Calu3 (cell line): ENCODE data around the gene AKAP13. TPM values are rescaled to one million over a fixed set of nuclear protein-coding genes. Genes with fewer than 3 reads are reported as not detected.

Source experiments
- BruUV-seq: library from RNA; stranded (reverse); fragments of 400-500 nt; replicated peaks from 2 replicates; lab custom pipeline; 2021; lab: Mats Ljungman, UMichigan
- CTCF ChIA-PET: fragments of 300-600 bp; sonication (Branson Sonifier 250); formaldehyde crosslinking; loops from one replicate; lab custom pipeline; 2022; ENCODE audit warnings: antibody characterized with exemption; lab: Charles Lee
- DNase-seq: peaks from one replicate; pipeline ENCODE4 v3.0.0; 2022
- H3K27ac Mint-ChIP-seq: one replicate; pipeline ENCODE4 v1.8.0; 2022; ENCODE audit warnings: mixed read lengths; ENCODE audit not compliant: unreplicated experiment
- H3K27me3 Mint-ChIP-seq: one replicate; pipeline ENCODE4 v1.8.0; 2022; ENCODE audit warnings: mixed read lengths; ENCODE audit not compliant: unreplicated experiment
- H3K36me3 Mint-ChIP-seq: one replicate; pipeline ENCODE4 v1.8.0; 2022; ENCODE audit warnings: mild to moderate bottlenecking, moderate library complexity, mixed read lengths; ENCODE audit not compliant: insufficient read depth, unreplicated experiment
- H3K4me1 Mint-ChIP-seq: one replicate; pipeline ENCODE4 v1.8.0; 2022; ENCODE audit warnings: mild to moderate bottlenecking, low read depth, mixed read lengths; ENCODE audit not compliant: unreplicated experiment
- H3K4me3 Mint-ChIP-seq: one replicate; pipeline ENCODE4 v1.8.0; 2022; ENCODE audit warnings: mild to moderate bottlenecking, low read depth, moderate library complexity, mixed read lengths; ENCODE audit not compliant: unreplicated experiment
- H3K9me3 Mint-ChIP-seq: one replicate; pipeline ENCODE4 v1.8.0; 2022; ENCODE audit warnings: low read depth, mixed read lengths; ENCODE audit not compliant: unreplicated experiment
- CTCF ChIP-seq: fragments of 200-600 bp; IDR thresholded peaks from one replicate; pipeline ENCODE4 v1.8.0; 2022; ENCODE audit warnings: antibody characterized with exemption; ENCODE audit not compliant: unreplicated experiment
- intact Hi-C: fragments of 100-400 bp; cut with micrococcal nuclease; formaldehyde crosslinking; loops from one replicate; pipeline ENCODE4 v1.10.0; 2022; ENCODE audit not compliant: unreplicated experiment
- total RNA-seq: library from RNA; stranded (reverse); gene quantifications from 2 replicates; pipeline ENCODE4 v1.2.3, GENCODE V29; 2022

Gene AKAP13
- total RNA-seq, 1 experiment from 2014 or later = 145 TPM

GRCh38 chr15:85403745-85404144 is 23.3 kb downstream of the AKAP13 start:
- Mint-ChIP-seq H3K4me3 (no peak overlapping the region), H3K27ac (peak overlapping the region; percentile 96), H3K36me3 (peaks cover 11% of the 10 kb centered on the region), H3K9me3 (no peaks in the 10 kb centered on the region), H3K4me1 (peaks cover 49% of the 10 kb centered on the region), H3K27me3 (no peaks in the 10 kb centered on the region)
- CTCF ChIA-PET = interaction anchor here (0.7 to 3.1 kb wide), 6 partner anchors 11 to 458 kb away, joined by 3 to 34 read pairs (median 6); no protein-coding TSS in a partner anchor
- DNase-seq = no peak
- no TSS peak for BruUV-seq
- intact Hi-C loops = loop anchor here (2.0 kb wide), 1 partner anchor 21 kb away; no protein-coding TSS in a partner anchor
- TF ChIP-seq CTCF = no peak

GRCh38 chr15:85404176-85404917 is 23.9 kb downstream of the AKAP13 start:
- Mint-ChIP-seq H3K4me3 (peak overlapping the region; percentile 59), H3K27ac (peak overlapping the region; percentile 96), H3K27me3 (no peaks in the 10 kb centered on the region), H3K4me1 (peaks cover 50% of the 10 kb centered on the region), H3K9me3 (no peaks in the 10 kb centered on the region), H3K36me3 (peaks cover 11% of the 10 kb centered on the region)
- BruUV-seq = no TSS peak
- no peak for DNase-seq
- no peak for TF ChIP-seq CTCF
- CTCF ChIA-PET = interaction anchor here (0.5 to 3.1 kb wide), 12 partner anchors 10 to 214 kb away, joined by 3 to 34 read pairs (median 4); no protein-coding TSS in a partner anchor
- intact Hi-C loops = loop anchor here (2.0 kb wide), 1 partner anchor 22 kb away; no protein-coding TSS in a partner anchor

DNA sequence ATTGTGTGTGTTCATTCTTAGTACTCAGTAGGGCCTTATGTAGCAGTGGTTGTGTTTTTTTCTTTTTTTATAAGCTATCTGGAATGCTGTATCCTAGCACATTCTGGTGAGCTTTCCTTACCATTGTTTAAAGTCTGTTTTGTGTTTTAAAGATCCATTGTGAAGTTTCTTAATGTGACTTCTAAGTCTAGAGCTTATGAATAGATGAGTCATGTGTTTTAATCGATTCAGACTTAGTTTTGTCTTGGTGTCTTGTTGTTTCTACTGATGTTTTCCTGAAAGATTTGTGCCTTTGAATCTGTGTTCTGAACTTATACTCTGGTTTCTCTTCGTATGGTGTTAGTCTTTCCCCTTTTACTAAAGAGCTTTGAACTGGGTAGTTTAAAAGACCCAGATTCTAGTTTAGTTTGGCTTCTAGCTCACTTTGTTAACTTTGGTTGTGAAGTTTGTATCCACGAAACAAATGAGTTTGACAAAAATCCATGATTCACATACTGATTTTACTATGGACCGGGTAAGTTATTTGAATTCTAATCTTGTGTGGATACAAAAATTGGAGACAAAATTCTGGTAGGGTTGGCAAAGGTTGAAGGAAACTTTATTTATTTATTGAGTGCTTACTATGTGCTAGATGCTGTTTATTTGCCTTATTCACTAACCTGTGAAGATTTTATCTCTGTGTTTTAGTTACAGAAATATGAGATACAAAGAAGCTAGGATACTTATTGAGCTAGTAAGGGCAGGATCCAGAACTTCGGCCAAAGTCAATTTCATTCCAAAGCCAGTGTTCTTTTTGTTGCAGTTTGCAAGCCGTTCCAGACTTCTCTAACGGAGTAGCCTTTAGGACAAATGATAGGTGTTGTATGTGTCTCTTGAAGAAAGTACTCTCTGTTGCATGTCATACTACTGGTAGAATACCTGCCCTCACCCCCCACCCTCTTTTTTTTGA is 24.8 kb downstream of the AKAP13 start:
- peak overlapping the region; percentile 96 for H3K27ac Mint-ChIP-seq
- H3K27me3 Mint-ChIP-seq = no peaks in the 10 kb centered on the region
- DNase-seq = no peak
- BruUV-seq = TSS peak; percentile 54
- peaks cover 55% of the 10 kb centered on the region for H3K4me1 Mint-ChIP-seq
- no peak for TF ChIP-seq CTCF
- H3K36me3 Mint-ChIP-seq = peaks cover 11% of the 10 kb centered on the region
- intact Hi-C loops = loop anchor here (1.0 to 2.0 kb wide), 2 partner anchors 8 to 22 kb away; no protein-coding TSS in a partner anchor
- CTCF ChIA-PET = interaction anchor here (0.5 to 3.1 kb wide), 10 partner anchors 10 to 213 kb away, joined by 3 to 34 read pairs (median 4); no protein-coding TSS in a partner anchor
- H3K9me3 Mint-ChIP-seq = no peaks in the 10 kb centered on the region
- H3K4me3 Mint-ChIP-seq = peak overlapping the region; percentile 59

GRCh38 chr15:85406916-85407315 is 26.5 kb downstream of the AKAP13 start:
- CTCF ChIA-PET = no interaction called here
- Mint-ChIP-seq H3K27ac (peak overlapping the region; percentile 81), H3K9me3 (no peaks in the 10 kb centered on the region), H3K4me1 (peaks cover 68% of the 10 kb centered on the region), H3K4me3 (no peak overlapping the region), H3K27me3 (no peaks in the 10 kb centered on the region), H3K36me3 (peaks cover 18% of the 10 kb centered on the region)
- BruUV-seq = no TSS peak
- no peak for TF ChIP-seq CTCF
- DNase-seq = no peak
- intact Hi-C loops = no loop called here
